Ishikawa (cell line): Measurements from ENCODE around the gene LAGE3.

Source experiments
- CEBPB ChIP-seq: IDR thresholded peaks from 2 replicates; pipeline ENCODE4 v1.6.1; 2012
- CREB1 ChIP-seq: IDR thresholded peaks from 2 replicates; pipeline ENCODE4 v1.6.1; 2012; ENCODE audit warnings: low read depth
- EGR1 ChIP-seq: IDR thresholded peaks from 2 replicates; pipeline ENCODE4 v1.6.1; 2012
- EP300 ChIP-seq: IDR thresholded peaks from 2 replicates; pipeline ENCODE4 v1.6.1; 2012; ENCODE audit warnings: borderline replicate concordance
- FOXM1 ChIP-seq: IDR thresholded peaks from 2 replicates; pipeline ENCODE4 v1.6.1; 2012; ENCODE audit warnings: low read depth, borderline replicate concordance
- MAX ChIP-seq: IDR thresholded peaks from 2 replicates; pipeline ENCODE4 v1.6.1; 2012
- NFIC ChIP-seq: IDR thresholded peaks from 2 replicates; pipeline ENCODE4 v1.6.1; 2012
- RAD21 ChIP-seq: IDR thresholded peaks from 2 replicates; pipeline ENCODE4 v1.6.1; 2012; ENCODE audit warnings: low read depth
- REST ChIP-seq: IDR thresholded peaks from 2 replicates; pipeline ENCODE4 v1.6.1; 2012; ENCODE audit warnings: low read depth, mild to moderate bottlenecking
- TAF1 ChIP-seq: IDR thresholded peaks from 2 replicates; pipeline ENCODE4 v1.6.1; 2012; ENCODE audit warnings: low read depth, mild to moderate bottlenecking
- TCF12 ChIP-seq: IDR thresholded peaks from 2 replicates; pipeline ENCODE4 v1.6.1; 2012; ENCODE audit warnings: low read depth
- TEAD4 ChIP-seq: IDR thresholded peaks from 2 replicates; pipeline ENCODE4 v1.6.1; 2012
- USF1 ChIP-seq: IDR thresholded peaks from 2 replicates; pipeline ENCODE4 v1.6.1; 2012
- YY1 ChIP-seq: IDR thresholded peaks from 2 replicates; pipeline ENCODE4 v1.6.1; 2012; ENCODE audit warnings: low read depth
- ZBTB7A ChIP-seq: IDR thresholded peaks from 2 replicates; pipeline ENCODE4 v1.6.1; 2012; ENCODE audit warnings: low read depth

LAGE3 gene

GRCh38 chrX:154482786-154483185 lies 3.7 kb upstream of the LAGE3 start:
- TF ChIP-seq REST (no peak), NFIC (no peak), TEAD4 (no peak), MAX (no peak), EGR1 (no peak), TCF12 (no peak)

GRCh38 chrX:154481911-154482601 lies 3.0 kb upstream of the LAGE3 start:
- TF ChIP-seq USF1 (no peak), FOXM1 (no peak), CEBPB (no peak), EP300 (no peak), TAF1 (no peak), RAD21 (no peak), REST (no peak), ZBTB7A (no peak), TEAD4 (no peak), MAX (no peak), EGR1 (no peak), NFIC (no peak), CREB1 (no peak), TCF12 (no peak), YY1 (no peak)

- TF ChIP-seq TAF1: no peak
- no peak for TF ChIP-seq NFIC
- TF ChIP-seq CEBPB: no peak
- no peak for TF ChIP-seq REST
- no peak for TF ChIP-seq TEAD4
- TF ChIP-seq EGR1: no peak
- TF ChIP-seq MAX: no peak
- TF ChIP-seq TCF12: no peak
- TF ChIP-seq FOXM1: no peak
- no peak for TF ChIP-seq USF1
- no peak for TF ChIP-seq RAD21
- no peak for TF ChIP-seq EP300
These were observed 2.1 kb upstream of the LAGE3 start for GRCh38 chrX:154481195-154481594.

- no peak for TF ChIP-seq EGR1
- TF ChIP-seq YY1: no peak
- no peak for TF ChIP-seq TCF12
- TF ChIP-seq TEAD4: no peak
- TF ChIP-seq RAD21: no peak
- TF ChIP-seq CREB1: no peak
- TF ChIP-seq USF1: no peak
- TF ChIP-seq ZBTB7A: no peak
- TF ChIP-seq EP300: no peak
- no peak for TF ChIP-seq CEBPB
- TF ChIP-seq MAX: no peak
- no peak for TF ChIP-seq REST
These were observed 1.1 kb downstream of the LAGE3 start for GRCh38 chrX:154477891-154478477.
